OCI-LY3 (cell line): ENCODE measurements around the gene ARMC10.
A peak's percentile ranks its signal among the peaks of the same experiment; 100 is the strongest.
"Not testable (repeated sequence)": the region's sequence is repeated elsewhere in the genome, so short reads cannot be mapped to it uniquely, and the experiment has no call there.

Experiments used
- H2AFZ ChIP-seq: fragments of 200-600, 300-600 bp; shearing (Covaris generic); 2 replicates; pipeline ENCODE4 v1.6.0; 2014; ENCODE audit warnings: antibody characterized with exemption, low read depth, low read length
- H3K27ac ChIP-seq: fragments of 200-600, 300-600 bp; sonication (generic); 2 replicates; pipeline ENCODE4 v1.5.1; 2014; ENCODE audit warnings: mild to moderate bottlenecking, low read length, moderate library complexity, mixed read lengths
- H3K27me3 ChIP-seq: fragments of 200-600, 300-600 bp; sonication (generic); 2 replicates; pipeline ENCODE4 v1.6.1; 2014; ENCODE audit warnings: low read depth, low read length, mixed read lengths
- H3K36me3 ChIP-seq: fragments of 200-600, 300-600 bp; sonication (generic); replicated peaks from 2 replicates; pipeline ENCODE3; 2014; ENCODE audit warnings: low read depth, low read length, mixed read lengths
- H3K4me1 ChIP-seq: fragments of 300-600, 200-600 bp; sonication (generic); 2 replicates; pipeline ENCODE4 v1.6.1; 2014; ENCODE audit warnings: low read length, mixed read lengths
- H3K4me2 ChIP-seq: fragments of 200-600, 300-600 bp; sonication (generic); 2 replicates; pipeline ENCODE4 v1.6.1; 2014; ENCODE audit warnings: low read length, mixed read lengths
- H3K4me3 ChIP-seq: fragments of 300-600, 200-600 bp; sonication (generic); 2 replicates; pipeline ENCODE4 v1.5.1; 2014; ENCODE audit warnings: antibody characterized with exemption, mild to moderate bottlenecking, low read length, moderate library complexity
- H3K79me2 ChIP-seq: fragments of 300-600, 200-600 bp; shearing (Covaris generic); 2 replicates; pipeline ENCODE4 v1.6.1; 2014; ENCODE audit warnings: mild to moderate bottlenecking, low read length, mixed read lengths
- H3K9ac ChIP-seq: fragments of 300-600, 200-600 bp; shearing (Covaris generic); 2 replicates; pipeline ENCODE4 v1.6.0; 2014; ENCODE audit warnings: mild to moderate bottlenecking, low read length, moderate library complexity
- H3K9me3 ChIP-seq: fragments of 200-600, 300-600 bp; shearing (Covaris generic); 2 replicates; pipeline ENCODE4 v1.6.1; 2014; ENCODE audit warnings: low read length, mixed read lengths; ENCODE audit not compliant: insufficient read depth
- H4K20me1 ChIP-seq: fragments of 200-600, 300-600 bp; sonication (generic); 2 replicates; pipeline ENCODE4 v1.6.1; 2016; ENCODE audit warnings: low read length, mixed read lengths; ENCODE audit not compliant: insufficient read depth
- EZH2phosphoT487 ChIP-seq: fragments of 200-600 bp; shearing (Covaris generic); IDR thresholded peaks from 2 replicates; pipeline ENCODE4 v1.6.1; 2018; ENCODE audit warnings: antibody characterized with exemption, mixed run types, low read depth
- TF ChIP-seq, protein P1 (sequence below): fragments of 200-600, 300-600 bp; sonication (generic); IDR thresholded peaks from 2 replicates; pipeline ENCODE4 v1.5.1; 2014; ENCODE audit warnings: antibody characterized with exemption, low read length, low read depth

ARMC10 gene

GRCh38 chr7:103082497-103082896 is 7.6 kb downstream of the ARMC10 start:
- H3K36me3 ChIP-seq, result peaks cover 14% of the 10 kb centered on the region
- no peaks in the 10 kb centered on the region for H4K20me1 ChIP-seq
- no peaks in the 10 kb centered on the region; the same call in 1 of the 2 replicates for H3K4me1 ChIP-seq
- H3K4me2 ChIP-seq, result no peak overlapping the region
- no peak for TF ChIP-seq EZH2phosphoT487
- peaks cover 7% of the 10 kb centered on the region for H3K79me2 ChIP-seq
- no peak overlapping the region for H2AFZ ChIP-seq
- no peaks in the 10 kb centered on the region for H3K27me3 ChIP-seq
- no peaks in the 10 kb centered on the region for H3K9me3 ChIP-seq
- H3K27ac ChIP-seq, result no peak overlapping the region
- no peak overlapping the region for H3K4me3 ChIP-seq
- H3K9ac ChIP-seq, result no peak overlapping the region

GRCh38 chr7:103083210-103083609 is 8.3 kb downstream of the ARMC10 start:
- Histone ChIP-seq H3K36me3 (peaks cover 14% of the 10 kb centered on the region), H3K27me3 (no peaks in the 10 kb centered on the region), H4K20me1 (no peaks in the 10 kb centered on the region), H2AFZ (no peak overlapping the region), H3K4me3 (no peak overlapping the region), H3K4me2 (no peak overlapping the region), H3K27ac (no peak overlapping the region), H3K79me2 (no peaks in the 10 kb centered on the region), H3K9ac (no peak overlapping the region), H3K9me3 (no peaks in the 10 kb centered on the region), H3K4me1 (no peaks in the 10 kb centered on the region; the same call in 1 of the 2 replicates)
- TF ChIP-seq, protein P1, sequence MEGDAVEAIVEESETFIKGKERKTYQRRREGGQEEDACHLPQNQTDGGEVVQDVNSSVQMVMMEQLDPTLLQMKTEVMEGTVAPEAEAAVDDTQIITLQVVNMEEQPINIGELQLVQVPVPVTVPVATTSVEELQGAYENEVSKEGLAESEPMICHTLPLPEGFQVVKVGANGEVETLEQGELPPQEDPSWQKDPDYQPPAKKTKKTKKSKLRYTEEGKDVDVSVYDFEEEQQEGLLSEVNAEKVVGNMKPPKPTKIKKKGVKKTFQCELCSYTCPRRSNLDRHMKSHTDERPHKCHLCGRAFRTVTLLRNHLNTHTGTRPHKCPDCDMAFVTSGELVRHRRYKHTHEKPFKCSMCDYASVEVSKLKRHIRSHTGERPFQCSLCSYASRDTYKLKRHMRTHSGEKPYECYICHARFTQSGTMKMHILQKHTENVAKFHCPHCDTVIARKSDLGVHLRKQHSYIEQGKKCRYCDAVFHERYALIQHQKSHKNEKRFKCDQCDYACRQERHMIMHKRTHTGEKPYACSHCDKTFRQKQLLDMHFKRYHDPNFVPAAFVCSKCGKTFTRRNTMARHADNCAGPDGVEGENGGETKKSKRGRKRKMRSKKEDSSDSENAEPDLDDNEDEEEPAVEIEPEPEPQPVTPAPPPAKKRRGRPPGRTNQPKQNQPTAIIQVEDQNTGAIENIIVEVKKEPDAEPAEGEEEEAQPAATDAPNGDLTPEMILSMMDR, result no peak
- TF ChIP-seq EZH2phosphoT487, result no peak

DNA sequence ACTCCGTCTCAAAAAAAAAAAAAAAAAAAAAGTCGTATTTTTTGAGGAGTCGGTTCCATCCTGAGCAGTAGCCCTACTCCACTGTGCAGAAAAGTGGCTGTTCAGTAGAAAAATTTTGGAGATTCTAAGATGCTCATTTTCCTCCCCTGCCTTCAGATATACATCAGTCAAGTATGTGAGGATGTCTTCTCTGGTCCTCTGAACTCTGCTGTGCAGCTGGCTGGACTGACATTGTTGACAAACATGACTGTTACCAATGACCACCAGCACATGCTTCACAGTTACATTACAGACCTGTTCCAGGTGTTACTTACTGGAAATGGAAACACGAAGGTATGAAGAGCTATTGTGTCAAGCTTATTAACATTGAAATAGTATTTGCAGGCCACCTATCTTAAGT is 17.4 kb downstream of the ARMC10 start:
- not testable (repeated sequence) for H3K4me3 ChIP-seq, H3K27ac ChIP-seq, H3K27me3 ChIP-seq, H2AFZ ChIP-seq, H4K20me1 ChIP-seq, H3K4me2 ChIP-seq, H3K9me3 ChIP-seq, H3K9ac ChIP-seq, H3K4me1 ChIP-seq, H3K79me2 ChIP-seq
- H3K36me3 ChIP-seq, result peaks cover 37% of the 10 kb centered on the region

GRCh38 chr7:103093429-103093828 is 18.5 kb downstream of the ARMC10 start:
- Histone ChIP-seq H3K36me3 (peaks cover 37% of the 10 kb centered on the region), H3K9ac (no peak overlapping the region), H3K27ac (no peak overlapping the region), H3K4me2 (no peak overlapping the region), H3K4me3 (no peak overlapping the region), H3K27me3 (no peaks in the 10 kb centered on the region), H3K79me2 (no peaks in the 10 kb centered on the region), H4K20me1 (no peaks in the 10 kb centered on the region), H2AFZ (no peak overlapping the region), H3K9me3 (no peaks in the 10 kb centered on the region), H3K4me1 (no peaks in the 10 kb centered on the region)
- TF ChIP-seq, protein P1, result no peak

- TF ChIP-seq EZH2phosphoT487, result no peak
- TF ChIP-seq, protein P1, result peak; percentile 40
- no peaks in the 10 kb centered on the region for H3K9me3 ChIP-seq
These were observed 19.2 kb downstream of the ARMC10 start for GRCh38 chr7:103094102-103094501.

DNA sequence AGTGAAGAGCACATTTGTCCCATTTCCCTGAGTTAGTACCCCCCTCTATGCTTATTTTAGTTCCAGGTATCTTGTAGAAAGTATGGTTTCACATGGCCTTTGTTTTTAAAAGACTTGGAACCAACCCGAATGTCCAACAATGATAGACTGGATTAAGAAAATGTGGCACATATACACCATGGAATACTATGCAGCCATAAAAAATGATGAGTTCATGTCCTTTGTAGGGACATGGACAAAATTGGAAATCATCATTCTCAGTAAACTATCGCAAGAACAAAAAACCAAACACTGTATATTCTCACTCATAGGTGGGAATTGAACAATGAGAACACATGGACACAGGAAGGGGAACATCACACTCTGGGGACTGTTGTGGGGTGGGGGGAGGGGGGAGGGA is 20.6 kb downstream of the ARMC10 start:
- H4K20me1 ChIP-seq, H3K9me3 ChIP-seq, H3K4me2 ChIP-seq, H3K4me3 ChIP-seq, H3K27me3 ChIP-seq, H2AFZ ChIP-seq, H3K4me1 ChIP-seq, H3K9ac ChIP-seq, H3K79me2 ChIP-seq, H3K27ac ChIP-seq: not testable (repeated sequence)
- H3K36me3 ChIP-seq, result peaks cover 32% of the 10 kb centered on the region

More at GRCh38 chr7:103094102-103094501, 19.2 kb downstream of the ARMC10 start:
- Histone ChIP-seq H3K4me2 (no peak overlapping the region), H3K79me2 (no peaks in the 10 kb centered on the region), H3K4me3 (no peak overlapping the region), H3K4me1 (no peaks in the 10 kb centered on the region), H3K36me3 (peaks cover 32% of the 10 kb centered on the region), H4K20me1 (no peaks in the 10 kb centered on the region), H3K27me3 (no peaks in the 10 kb centered on the region), H3K9ac (no peak overlapping the region), H2AFZ (no peak overlapping the region), H3K27ac (no peak overlapping the region)
